NCI-H82 (cell line): Measurements from ENCODE around the gene NELL1.
"Not testable (repeated sequence)": the region's sequence is repeated elsewhere in the genome, so short reads cannot be mapped to it uniquely, and the experiment has no call there.

Experiments
- DNase-seq: peaks from one replicate; lab custom pipeline; 2025; lab: John Stamatoyannopoulos, UW

NELL1 gene

DNA sequence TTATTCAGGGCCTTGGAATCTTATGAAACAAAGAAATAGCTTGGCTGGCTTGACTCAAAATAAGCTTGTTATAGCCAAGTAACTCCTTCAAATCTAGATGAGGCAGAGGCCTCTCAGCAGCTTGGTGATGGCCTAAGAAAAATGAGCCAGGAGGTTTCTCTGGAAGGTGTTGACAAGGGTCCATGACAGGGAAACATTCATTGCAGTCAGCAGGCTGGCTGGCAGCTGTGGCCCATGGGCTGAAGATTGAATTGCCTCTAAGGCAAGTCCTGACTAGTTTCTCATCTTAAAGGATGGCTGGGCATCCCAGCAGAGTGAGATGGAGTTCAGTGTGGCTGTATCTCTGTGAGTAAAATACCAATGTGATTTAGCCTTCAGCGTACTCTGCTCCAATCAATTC, 441.0 kb downstream of the NELL1 start:
- no peak for DNase-seq

DNA sequence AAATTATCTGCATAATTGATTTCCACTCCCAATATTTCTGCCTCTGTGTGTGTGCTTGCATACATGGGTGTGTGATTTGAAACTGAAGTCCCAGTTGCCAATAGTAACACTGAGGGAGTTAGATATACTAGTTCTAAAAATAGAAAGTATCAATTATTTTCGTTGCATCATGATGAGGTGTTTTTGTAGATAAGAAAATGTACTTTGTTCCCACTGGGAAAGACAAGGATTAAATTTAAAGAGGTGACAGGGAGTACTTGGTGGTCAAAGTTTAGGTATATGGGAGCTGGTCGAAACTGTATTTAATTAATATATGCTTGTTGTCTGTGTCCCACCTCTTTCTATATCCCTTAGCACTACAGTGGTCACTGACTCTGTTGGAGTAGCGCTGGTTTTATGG, 444.5 kb downstream of the NELL1 start:
- no peak for DNase-seq

DNA sequence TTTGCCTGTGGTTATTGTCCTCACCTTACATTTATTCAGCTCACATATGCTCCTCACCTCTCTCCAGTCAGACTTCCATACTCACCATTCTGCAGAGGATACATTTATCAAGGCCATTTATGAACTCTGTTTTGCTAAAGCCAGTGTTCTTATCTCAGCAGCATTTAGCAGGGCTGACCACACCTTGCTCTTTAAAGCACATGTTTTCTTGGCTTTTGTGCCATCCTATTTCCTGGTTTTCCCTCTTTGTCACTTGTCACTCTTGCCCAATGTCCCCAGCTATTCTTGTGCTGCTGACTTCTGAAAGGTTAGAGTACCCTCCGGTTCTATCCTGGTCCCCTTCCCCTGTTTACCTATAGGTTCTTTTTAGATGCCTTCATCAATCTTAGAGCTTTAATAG, 446.6 kb downstream of the NELL1 start:
- no peak for DNase-seq

DNA sequence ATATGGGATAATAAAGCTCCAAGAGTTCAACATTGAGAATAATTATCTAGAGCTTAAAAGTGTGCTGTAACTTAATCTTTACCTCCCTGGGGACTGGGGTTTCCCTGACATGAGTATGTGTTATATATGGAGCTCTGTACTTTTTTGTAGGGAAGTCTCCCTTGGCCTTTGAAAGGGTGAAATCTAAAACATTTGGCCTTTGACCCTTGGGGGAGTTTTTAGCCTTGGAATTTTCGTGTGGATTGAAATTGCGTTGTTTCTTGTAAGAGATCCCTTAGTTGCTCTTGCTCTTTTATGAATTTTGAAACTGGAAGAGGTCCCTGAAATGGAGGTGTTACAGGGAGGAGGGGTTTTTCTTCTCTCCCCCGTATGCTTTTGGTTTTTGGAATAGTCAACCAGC, 450.0 kb downstream of the NELL1 start:
- peak; percentile 17 for DNase-seq

DNA sequence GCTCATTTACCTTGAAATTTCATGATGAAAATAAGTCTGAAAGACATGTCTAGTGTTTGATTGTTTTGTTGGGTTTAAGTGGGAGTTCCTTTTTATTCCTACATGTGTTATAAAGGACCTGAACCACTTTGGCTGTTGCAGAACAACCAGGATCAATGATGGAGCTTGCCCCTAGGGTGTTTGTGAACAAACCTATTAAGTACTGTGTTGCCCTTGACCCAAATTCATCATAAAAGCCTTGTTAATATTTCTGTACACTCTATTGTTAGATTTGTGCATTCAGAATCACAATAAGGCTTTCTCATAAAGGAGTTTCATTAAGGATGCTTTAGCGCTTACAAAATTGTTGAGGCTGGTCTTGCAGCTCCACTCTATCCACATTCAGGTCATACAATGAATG, 452.6 kb downstream of the NELL1 start:
- DNase-seq: no peak

DNA sequence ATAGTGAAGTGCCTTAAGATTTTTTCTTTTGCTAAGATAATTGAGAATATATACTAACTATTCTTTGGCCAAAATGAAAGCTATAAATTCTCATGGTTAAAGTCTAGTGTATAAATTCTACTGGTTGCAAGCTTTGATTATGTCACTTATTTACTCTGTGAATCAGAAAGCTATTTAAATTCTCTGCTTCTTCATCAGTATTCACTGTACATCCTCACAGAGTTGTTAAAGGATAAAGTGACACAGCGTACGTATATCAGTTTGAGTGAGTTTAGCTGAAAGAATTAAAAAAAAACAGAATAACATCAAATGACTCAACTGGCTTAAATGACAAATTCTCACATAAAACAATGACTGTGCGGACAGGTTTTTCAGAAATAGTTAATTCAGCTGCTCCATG, 453.1 kb downstream of the NELL1 start:
- DNase-seq: no peak

DNA sequence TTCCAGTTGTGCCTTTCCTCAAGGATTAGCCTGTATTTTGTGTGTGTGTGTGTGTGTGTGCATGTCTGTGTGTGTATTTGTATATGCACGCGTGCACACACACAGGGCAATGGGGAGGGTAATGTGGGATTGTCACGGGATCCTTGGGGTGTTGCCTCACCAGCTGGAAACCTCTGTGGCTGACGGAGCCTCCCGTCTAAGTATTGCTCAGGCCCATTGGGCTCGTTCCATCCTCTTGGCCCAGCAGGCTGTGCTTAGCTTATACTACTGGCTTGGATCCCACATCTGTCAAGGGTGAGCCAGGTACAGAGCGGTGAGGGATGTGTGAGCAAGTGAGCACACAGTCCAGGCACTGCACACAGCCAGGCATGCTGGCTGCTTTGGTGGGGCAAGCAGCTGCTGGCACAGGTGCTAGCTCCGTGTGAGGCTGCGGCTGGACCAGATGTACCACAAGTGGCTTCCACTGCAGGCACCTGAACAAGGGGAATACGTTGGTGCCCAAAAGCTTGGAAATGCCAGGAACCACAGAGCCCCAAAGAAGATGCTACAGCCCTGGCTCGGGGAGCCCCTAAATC, 462.8 kb downstream of the NELL1 start:
- DNase-seq: no peak

DNA sequence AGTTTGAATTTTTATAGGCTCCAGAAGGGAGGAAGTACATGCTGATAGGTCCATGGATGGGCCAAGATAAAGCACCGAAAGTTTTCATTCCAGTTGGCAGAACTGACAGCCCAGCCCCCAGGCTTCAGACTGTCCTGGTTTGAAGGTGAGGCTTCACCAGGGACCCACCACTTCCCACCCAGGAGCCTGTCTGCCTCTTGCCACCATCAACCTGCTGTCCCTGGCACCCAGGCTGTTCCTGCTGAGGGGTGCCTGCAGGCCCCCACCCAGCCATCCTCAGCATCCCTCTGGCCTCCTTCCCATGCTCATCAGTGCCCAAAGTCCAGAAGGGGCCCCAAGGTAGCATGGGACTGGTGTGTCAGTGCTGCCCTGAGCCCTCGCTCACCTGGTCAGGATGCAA, 463.9 kb downstream of the NELL1 start:
- no peak for DNase-seq

DNA sequence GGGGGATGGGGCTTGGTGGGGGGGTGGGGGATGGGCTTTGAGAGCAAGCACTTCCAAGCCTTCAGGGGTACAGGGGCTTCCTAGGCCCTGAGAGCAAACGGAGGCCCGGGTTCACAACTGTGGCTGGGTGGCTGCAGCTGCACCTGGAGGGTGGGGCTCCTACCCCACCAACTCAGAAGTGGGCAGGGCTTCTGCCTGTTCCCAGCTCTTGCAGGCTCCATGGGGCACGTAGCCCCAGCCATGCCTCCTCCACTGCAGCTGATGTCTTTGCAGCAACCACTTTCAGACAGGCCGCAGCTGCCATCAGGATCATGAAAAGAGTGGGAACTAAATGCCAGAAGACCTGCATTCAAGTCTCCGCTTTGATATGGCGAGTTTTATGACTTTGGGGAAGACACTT, 464.3 kb downstream of the NELL1 start:
- DNase-seq: no peak

DNA sequence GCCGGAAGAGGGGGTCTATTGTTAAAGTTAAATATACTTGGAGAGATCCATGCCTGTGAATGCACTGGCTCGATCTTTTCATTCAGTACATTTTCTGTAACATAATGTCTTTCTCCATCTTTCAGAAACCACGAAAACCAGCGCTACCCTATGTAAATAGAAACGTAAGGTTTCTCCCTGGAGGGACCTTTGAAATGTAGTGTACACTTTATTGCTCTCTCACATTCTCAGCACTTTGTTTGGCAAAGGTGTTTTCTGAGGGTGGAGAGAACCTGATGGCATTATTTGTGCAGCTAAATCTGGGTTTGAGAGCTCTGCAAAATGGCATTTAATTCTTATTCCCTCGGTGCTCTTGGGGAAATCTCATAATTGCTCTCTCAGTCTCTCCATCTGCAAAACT, 468.4 kb downstream of the NELL1 start:
- no peak for DNase-seq

DNA sequence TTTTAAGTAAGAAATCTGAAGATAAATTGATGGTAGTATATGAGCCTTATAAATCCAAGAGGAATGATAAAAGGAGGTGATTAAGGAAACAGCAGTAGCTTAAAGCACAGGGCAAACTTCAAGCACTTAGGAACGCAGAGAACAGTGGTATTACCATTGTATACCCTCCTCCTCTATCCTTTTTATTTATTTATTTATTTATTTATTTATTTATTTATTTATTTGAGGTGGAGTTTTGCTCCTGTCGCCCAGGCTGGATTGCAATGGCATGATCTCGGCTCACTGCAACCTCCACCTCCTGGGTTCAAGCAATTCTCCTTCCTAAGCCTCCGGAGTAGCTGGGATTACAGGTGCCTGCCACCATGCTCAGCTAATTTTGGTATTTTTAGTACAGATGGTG, 472.2 kb downstream of the NELL1 start:
- DNase-seq: not testable (repeated sequence)

DNA sequence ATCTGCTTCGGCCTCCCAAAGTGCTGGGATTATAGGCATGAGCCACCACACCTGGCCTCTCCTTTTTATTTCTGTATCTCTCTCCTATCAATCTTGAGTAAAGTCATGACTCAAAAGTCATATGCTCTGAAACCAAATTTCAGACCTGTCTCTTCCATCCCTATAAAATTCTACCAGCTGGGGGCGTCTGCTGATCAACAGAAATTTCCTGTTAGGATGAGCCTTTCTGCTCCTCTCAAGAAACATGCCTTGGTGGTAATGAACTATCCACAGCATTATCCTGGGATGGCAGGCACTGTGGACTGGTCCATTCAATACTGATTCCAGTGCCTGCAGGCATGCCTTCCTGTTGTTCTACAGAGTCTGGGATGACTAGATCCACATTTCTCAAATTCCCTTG, 472.6 kb downstream of the NELL1 start:
- peak; percentile 59 for DNase-seq

DNA sequence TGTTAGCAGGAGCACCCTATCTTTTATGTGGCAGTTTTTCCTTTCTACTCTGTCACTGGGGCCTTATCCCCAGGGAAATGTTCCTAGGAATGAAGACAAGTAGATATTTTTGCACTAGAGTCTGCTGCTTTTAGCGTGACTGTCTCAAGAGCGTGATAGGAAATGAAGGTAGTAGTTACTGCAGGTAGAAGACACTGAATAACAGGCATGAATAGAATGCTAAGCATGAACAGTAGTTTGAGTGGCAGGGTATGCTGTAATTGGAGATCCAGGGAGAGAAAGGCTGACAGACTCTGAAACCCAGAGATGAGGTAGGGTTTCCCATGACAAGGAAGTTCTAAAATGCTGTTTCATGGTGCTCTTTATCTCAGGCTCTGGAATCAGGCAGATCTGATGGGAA, 475.1 kb downstream of the NELL1 start:
- no peak for DNase-seq

DNA sequence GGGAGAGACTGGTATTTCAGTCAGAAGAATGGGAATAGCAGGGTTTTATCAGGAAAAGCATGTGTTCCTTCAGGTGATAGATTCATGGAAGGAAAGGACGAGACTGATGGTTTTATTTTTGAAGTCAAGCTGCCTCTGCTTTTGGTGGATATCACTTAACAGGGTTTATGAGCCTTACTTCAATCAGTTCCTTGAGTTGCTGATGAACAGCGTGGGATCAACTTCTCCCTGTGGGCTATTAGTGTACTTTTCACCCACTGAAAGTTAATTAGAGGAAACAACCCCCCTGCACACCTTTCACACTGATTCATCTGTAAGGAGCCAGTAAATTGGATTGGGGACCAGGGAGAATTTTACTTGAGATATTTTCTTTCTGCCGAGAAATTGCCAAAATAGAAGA, 479.0 kb downstream of the NELL1 start:
- peak; percentile 3 for DNase-seq

DNA sequence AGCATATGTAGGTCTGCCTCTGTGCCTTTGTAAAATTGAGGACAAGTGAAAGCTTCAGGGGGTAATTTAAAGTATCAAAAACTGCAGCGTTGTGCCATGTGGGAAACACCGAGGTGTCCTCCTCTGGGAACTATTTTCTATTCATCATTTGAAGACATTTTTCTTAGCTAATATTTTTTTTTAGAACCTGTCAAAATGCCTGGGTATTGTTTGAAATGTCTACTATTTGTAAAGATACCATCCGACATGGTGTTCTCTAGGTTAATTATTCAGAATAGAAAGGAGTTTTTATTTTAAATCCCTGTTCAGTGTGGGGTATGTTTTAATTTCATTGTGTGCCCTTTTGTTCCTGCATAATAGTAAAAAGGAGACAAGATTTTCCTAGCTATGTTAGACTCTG, 490.8 kb downstream of the NELL1 start:
- no peak for DNase-seq

DNA sequence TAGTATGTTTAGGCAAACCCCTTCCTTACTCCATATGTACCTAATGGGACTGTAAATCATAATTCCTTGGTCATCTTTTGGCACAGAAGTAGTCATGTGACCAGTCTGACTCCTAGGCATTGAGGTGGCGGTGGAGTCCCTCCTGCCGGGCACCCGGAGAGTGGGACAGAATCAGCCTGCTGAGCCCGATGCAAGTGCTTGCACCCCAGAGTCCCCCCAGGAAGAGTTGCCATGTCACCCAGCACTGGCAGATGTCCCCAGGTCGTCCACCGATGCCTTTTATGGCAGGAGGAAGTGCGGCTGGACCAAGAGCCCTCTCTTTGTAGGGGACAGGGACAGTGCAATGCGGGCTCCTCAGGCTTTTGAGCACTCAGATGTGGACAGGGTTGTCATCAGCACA, 500.3 kb downstream of the NELL1 start:
- no peak for DNase-seq

DNA sequence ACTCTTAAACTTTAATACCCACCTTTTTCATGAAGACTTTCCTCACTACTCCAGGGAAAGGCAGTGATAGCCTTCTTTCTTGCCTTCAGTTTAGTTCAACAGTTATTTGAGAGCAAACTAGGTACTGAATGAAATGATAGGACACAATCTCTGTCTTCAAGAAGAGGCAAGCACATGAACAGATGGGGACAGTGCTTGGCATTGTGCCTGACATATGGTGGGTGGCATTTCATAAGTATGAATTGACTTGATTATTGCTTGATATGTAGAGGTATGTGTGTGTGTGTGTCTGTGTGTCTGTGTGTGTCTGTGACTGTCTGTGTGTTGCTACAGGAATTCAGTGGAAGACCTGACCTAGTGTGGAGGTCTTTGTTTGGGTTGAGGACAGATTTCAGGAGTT, 504.1 kb downstream of the NELL1 start:
- no peak for DNase-seq

DNA sequence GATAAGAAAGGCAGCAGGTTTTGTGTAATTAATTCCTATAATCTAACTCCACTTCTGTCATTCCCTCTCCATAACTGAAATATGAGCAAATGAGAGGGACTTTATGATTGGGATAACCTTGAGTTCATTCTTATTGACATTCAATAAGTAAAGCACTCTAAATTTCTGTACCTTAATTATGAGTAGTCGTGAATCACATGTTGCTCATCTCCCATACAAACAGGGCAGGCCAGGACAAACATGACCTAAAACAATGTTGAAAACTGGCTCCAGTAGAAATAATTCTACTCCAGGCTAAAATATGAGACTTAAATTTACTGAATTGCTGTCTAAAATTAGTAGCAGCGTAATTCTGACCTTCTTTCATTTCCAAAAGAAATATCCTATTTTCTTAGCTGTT, 505.4 kb downstream of the NELL1 start:
- no peak for DNase-seq

DNA sequence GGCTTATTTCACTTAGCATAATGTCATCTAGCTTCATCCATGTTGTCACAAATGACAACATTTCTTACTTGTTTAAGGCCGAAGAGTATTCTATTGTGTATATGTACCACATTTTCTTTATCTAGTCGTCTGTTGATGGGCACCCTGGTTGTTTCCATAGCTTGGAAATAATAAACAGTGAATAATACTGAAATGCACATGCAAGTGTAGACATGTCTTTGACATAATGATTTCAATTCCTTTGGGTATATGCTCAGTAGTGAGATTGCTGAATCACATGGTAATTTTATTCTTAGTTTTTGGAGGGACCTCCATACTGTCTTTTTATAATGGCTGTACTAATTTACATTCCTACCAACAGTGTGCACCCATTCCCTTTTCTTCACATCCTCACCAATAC, 508.0 kb downstream of the NELL1 start:
- DNase-seq: no peak

DNA sequence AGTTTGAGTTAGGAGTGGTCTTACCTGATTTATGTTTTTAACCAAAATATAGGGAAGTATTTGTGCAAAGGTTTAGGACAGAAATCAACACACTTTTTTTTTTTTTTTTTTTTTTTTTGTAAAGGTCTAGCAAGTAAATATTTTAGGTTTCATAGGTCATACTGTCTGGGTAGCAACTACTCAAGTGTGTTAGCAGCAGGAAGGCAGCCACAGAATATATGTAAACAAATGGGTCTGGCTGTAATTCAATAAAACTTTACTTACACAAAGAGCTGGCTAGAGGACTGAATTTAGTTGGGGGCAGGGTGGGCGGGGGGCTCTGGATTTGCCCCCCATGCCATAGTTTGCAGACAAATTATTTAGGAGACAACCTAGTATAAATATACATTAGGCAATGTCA, 510.4 kb downstream of the NELL1 start:
- no peak for DNase-seq

DNA sequence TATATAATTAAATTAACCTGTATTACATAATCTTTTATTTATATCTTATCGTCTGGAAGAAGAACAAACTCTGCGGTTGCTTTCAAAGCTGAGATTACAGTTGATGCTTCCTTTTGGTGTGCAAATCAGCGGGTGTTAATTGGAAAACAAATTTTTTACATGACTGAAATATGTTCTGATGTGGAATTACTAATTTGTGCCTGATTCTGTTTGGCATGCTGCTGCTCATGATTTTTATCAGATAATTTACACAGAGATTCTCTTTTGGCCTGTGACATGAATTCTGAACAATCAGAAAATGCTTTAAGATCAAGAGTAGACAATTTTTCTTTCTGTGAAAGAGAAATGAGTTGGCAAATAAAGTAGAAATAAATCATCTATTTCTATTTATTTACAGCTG, 510.8 kb downstream of the NELL1 start:
- no peak for DNase-seq

DNA sequence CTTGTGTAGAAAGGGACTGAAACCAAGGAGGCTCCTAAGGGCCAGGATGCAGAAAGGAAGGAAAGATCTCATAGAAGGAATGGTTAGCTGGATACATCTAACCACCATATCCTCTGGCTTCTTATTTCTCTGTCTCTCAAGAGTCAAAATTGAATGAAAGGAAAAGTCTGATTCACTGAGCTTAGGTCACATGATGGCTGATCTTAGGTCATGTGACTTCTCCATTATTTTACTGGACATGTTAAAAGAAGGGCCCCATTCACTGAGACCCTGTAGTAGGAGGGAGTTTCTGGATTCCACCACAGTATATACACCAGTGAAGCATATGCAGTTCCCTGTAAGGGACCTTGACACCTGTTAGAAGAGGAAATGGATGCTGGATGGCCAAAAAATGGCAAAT, 516.6 kb downstream of the NELL1 start:
- no peak for DNase-seq

DNA sequence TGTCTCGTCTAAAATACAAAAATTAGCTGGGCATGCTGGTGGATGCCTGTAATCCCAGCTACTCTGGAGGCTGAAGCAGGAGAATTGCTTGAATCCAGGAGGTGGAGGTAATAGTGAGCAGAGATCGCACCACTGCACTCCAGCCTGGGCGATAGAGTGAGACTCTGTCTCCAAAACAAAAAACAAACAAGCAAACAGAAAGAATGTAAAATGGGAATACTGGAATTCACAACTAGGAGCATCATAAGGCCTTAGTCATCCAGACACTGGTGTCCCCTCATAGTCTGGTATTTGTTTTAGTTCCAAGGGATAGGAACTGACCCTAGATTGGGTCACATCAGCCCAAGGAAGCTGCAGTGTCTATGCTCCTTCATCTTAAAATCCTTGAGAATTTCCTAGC, 520.8 kb downstream of the NELL1 start:
- DNase-seq: no peak

DNA sequence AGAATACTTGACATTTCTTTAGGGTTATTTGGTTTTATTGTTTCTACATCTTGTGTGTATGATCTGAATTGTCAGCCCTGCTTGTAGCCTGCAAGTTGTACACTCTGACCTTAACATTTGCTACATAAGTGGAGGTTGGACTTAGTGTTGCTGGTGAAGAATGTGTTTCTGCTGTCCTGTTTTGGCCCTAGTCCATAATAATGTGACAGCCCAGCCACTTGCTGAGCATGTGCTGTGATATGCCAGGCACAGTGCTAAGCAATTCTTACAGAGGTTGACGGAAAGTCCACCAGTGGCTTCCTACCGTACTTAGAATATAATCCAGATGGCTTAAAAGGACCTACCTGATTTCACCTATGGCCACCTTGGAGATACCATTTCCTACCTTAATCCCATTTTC, 526.6 kb downstream of the NELL1 start:
- no peak for DNase-seq

DNA sequence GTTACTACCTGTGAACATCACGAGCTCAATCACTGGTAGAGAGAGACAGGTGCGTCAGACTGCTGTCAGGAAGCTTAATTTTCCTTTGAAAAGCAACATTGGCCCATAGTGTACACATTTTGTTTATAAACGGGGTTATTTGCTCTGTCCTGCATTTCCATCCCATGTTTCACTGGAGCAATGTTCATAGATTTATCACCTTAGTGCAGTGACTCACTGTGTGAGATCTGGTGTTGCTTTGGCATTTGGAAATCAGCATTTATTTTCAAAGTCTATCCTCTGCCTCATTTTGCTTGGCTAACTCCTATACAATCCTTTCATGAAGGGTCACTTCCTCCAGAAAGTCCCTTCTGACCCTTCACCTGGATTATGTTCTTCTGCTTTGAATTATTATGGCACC, 529.1 kb downstream of the NELL1 start:
- no peak for DNase-seq
